ENCODE results near the gene NR3C1.

The NR3C1 gene

GRCh38 chr5:143425835-143426234 lies 22.3 kb upstream of the NR3C1 start:
- DNase-seq (ENCODE audit: low read depth): no peak

- no peak for DNase-seq (ENCODE audit: low read depth)
Observed at GRCh38 chr5:143418140-143418866, 14.8 kb upstream of the NR3C1 start.

GRCh38 chr5:143417503-143418139 lies 14.1 kb upstream of the NR3C1 start:
- no peak for DNase-seq (ENCODE audit: low read depth)

GRCh38 chr5:143416411-143416810 lies 12.9 kb upstream of the NR3C1 start:
- DNase-seq (ENCODE audit: low read depth): no peak

- DNase-seq (ENCODE audit: low read depth): no peak
Observed at GRCh38 chr5:143413958-143414669, 10.6 kb upstream of the NR3C1 start.

- DNase-seq (ENCODE audit: low read depth): no peak
Observed at GRCh38 chr5:143412661-143413342, 9.3 kb upstream of the NR3C1 start.

GRCh38 chr5:143409926-143410325 lies 6.4 kb upstream of the NR3C1 start:
- DNase-seq (ENCODE audit: low read depth): no peak

GRCh38 chr5:143406408-143406807 lies 2.9 kb upstream of the NR3C1 start:
- no peak for DNase-seq (ENCODE audit: low read depth)

- DNase-seq (ENCODE audit: low read depth): no peak
Observed at GRCh38 chr5:143405849-143406098, 2.3 kb upstream of the NR3C1 start.

GRCh38 chr5:143405063-143405848 lies 1.8 kb upstream of the NR3C1 start:
- peak; percentile 78 for DNase-seq (ENCODE audit: low read depth)

GRCh38 chr5:143404416-143405062 lies 1.1 kb upstream of the NR3C1 start:
- peak; percentile 55 for DNase-seq (ENCODE audit: low read depth)

- no peak for DNase-seq (ENCODE audit: low read depth)
Observed at GRCh38 chr5:143403334-143403592, 223 bp downstream of the NR3C1 start.

- no peak for DNase-seq (ENCODE audit: low read depth)
Observed at GRCh38 chr5:143402553-143403333, 743 bp downstream of the NR3C1 start.

- DNase-seq (ENCODE audit: low read depth): no peak
Observed at GRCh38 chr5:143402017-143402552, 1.4 kb downstream of the NR3C1 start.

- no peak for DNase-seq (ENCODE audit: low read depth)
Observed at GRCh38 chr5:143401227-143402016, 2.1 kb downstream of the NR3C1 start.

- no peak for DNase-seq (ENCODE audit: low read depth)
Observed at GRCh38 chr5:143400541-143401226, 2.8 kb downstream of the NR3C1 start.

GRCh38 chr5:143399616-143400540 lies 3.6 kb downstream of the NR3C1 start:
- DNase-seq (ENCODE audit: low read depth): no peak

Data from activated T-cell treated with anti-CD3 and anti-CD28 coated beads for 24 hours (primary cell).